Endothelial cell (in vitro differentiated cells): ENCODE measurements around the gene SLAMF1. TPM values are rescaled to one million over a fixed set of nuclear protein-coding genes. Genes with fewer than 3 reads are reported as not detected.

Experiments used
- DNase-seq: peaks from one replicate; pipeline ENCODE4 v3.0.0; 2021; ENCODE audit warnings: low spot score
- H3K27ac Mint-ChIP-seq: one replicate; pipeline ENCODE4 v1.8.0; 2021; ENCODE audit warnings: mixed read lengths, inconsistent platforms; ENCODE audit not compliant: unreplicated experiment
- H3K27me3 Mint-ChIP-seq: one replicate; pipeline ENCODE4 v1.8.0; 2021; ENCODE audit warnings: mild to moderate bottlenecking, moderate library complexity, mixed read lengths, inconsistent platforms; ENCODE audit not compliant: unreplicated experiment
- H3K36me3 Mint-ChIP-seq: one replicate; pipeline ENCODE4 v1.8.0; 2021; ENCODE audit warnings: mild to moderate bottlenecking, low read depth, mixed read lengths, inconsistent platforms; ENCODE audit not compliant: unreplicated experiment
- H3K4me1 Mint-ChIP-seq: one replicate; pipeline ENCODE4 v1.8.0; 2021; ENCODE audit warnings: mild to moderate bottlenecking, mixed read lengths, inconsistent platforms; ENCODE audit not compliant: unreplicated experiment
- H3K4me3 Mint-ChIP-seq: one replicate; pipeline ENCODE4 v1.8.0; 2021; ENCODE audit warnings: mild to moderate bottlenecking, mixed read lengths, inconsistent platforms; ENCODE audit not compliant: unreplicated experiment
- H3K9me3 Mint-ChIP-seq: one replicate; pipeline ENCODE4 v1.8.0; 2021; ENCODE audit warnings: mixed read lengths, inconsistent platforms; ENCODE audit not compliant: unreplicated experiment
- total RNA-seq: library from RNA; stranded (reverse); fragmentation: NEBNext Ultra II Directional; extraction: Animal tissue kit (Norgen Biotek cat#: 25700); gene quantifications from one replicate; pipeline ENCODE4 v1.2.1, GENCODE V29; 2021; ENCODE audit not compliant: unreplicated experiment
- TF ChIP-seq, protein P1 (sequence below): fragments of 200-600 bp; sonication (generic); IDR thresholded peaks from one replicate; pipeline ENCODE4 v1.5.0; 2021; ENCODE audit warnings: antibody characterized with exemption; ENCODE audit not compliant: unreplicated experiment

Gene SLAMF1
- total RNA-seq, 1 donor from 2014 or later, result not detected

- Mint-ChIP-seq H3K9me3 (no peaks in the 10 kb centered on the region), H3K4me1 (peaks cover 11% of the 10 kb centered on the region), H3K36me3 (no peaks in the 10 kb centered on the region), H3K27me3 (peaks cover 3% of the 10 kb centered on the region), H3K4me3 (no peak overlapping the region), H3K27ac (no peak overlapping the region)
- TF ChIP-seq, protein P1, sequence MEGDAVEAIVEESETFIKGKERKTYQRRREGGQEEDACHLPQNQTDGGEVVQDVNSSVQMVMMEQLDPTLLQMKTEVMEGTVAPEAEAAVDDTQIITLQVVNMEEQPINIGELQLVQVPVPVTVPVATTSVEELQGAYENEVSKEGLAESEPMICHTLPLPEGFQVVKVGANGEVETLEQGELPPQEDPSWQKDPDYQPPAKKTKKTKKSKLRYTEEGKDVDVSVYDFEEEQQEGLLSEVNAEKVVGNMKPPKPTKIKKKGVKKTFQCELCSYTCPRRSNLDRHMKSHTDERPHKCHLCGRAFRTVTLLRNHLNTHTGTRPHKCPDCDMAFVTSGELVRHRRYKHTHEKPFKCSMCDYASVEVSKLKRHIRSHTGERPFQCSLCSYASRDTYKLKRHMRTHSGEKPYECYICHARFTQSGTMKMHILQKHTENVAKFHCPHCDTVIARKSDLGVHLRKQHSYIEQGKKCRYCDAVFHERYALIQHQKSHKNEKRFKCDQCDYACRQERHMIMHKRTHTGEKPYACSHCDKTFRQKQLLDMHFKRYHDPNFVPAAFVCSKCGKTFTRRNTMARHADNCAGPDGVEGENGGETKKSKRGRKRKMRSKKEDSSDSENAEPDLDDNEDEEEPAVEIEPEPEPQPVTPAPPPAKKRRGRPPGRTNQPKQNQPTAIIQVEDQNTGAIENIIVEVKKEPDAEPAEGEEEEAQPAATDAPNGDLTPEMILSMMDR, result no peak
- no peak for DNase-seq
Observed at GRCh38 chr1:160612613-160613218, 34.1 kb downstream of the SLAMF1 start.

GRCh38 chr1:160610569-160611242 lies 36.1 kb downstream of the SLAMF1 start:
- TF ChIP-seq, protein P1, result no peak
- H3K27ac Mint-ChIP-seq, result no peak overlapping the region
- peaks cover 26% of the 10 kb centered on the region for H3K4me1 Mint-ChIP-seq
- no peak overlapping the region for H3K4me3 Mint-ChIP-seq
- H3K9me3 Mint-ChIP-seq, result no peaks in the 10 kb centered on the region
- H3K27me3 Mint-ChIP-seq, result peaks cover 3% of the 10 kb centered on the region
- DNase-seq, result no peak
- H3K36me3 Mint-ChIP-seq, result no peaks in the 10 kb centered on the region

- peaks cover 3% of the 10 kb centered on the region for H3K27me3 Mint-ChIP-seq
- H3K27ac Mint-ChIP-seq, result no peak overlapping the region
- H3K9me3 Mint-ChIP-seq, result no peaks in the 10 kb centered on the region
- TF ChIP-seq, protein P1, result no peak
- no peak for DNase-seq
- no peaks in the 10 kb centered on the region for H3K36me3 Mint-ChIP-seq
- peaks cover 29% of the 10 kb centered on the region for H3K4me1 Mint-ChIP-seq
- H3K4me3 Mint-ChIP-seq, result no peak overlapping the region
Observed at GRCh38 chr1:160608941-160609340, 37.9 kb downstream of the SLAMF1 start.

- no peaks in the 10 kb centered on the region for H3K9me3 Mint-ChIP-seq
- TF ChIP-seq, protein P1, result no peak
- H3K36me3 Mint-ChIP-seq, result no peaks in the 10 kb centered on the region
- H3K4me1 Mint-ChIP-seq, result peaks cover 29% of the 10 kb centered on the region
- DNase-seq, result no peak
- peaks cover 3% of the 10 kb centered on the region for H3K27me3 Mint-ChIP-seq
- no peak overlapping the region for H3K4me3 Mint-ChIP-seq
- no peak overlapping the region for H3K27ac Mint-ChIP-seq
Observed at GRCh38 chr1:160608514-160608913, 38.3 kb downstream of the SLAMF1 start.

DNA sequence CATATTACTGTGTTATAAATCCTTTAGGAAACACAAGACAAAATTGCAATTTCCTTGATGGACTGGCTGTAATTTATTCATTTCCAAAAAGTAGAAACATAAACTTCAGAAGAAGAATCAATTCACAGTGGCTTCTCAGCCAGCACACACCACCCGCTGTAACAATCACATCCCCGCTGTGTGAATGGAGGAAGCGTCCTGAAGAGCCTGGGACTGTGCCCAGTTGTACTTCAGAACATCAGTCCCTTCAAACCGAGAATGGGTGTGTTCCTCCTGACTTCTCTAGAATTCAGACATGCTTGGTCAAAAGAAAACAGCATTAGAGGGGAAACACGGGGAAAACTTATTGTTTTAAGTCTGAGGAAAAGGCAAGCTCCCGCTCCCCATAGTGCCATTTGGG lies 38.8 kb downstream of the SLAMF1 start:
- no peak overlapping the region for H3K4me3 Mint-ChIP-seq
- H3K36me3 Mint-ChIP-seq, result no peaks in the 10 kb centered on the region
- no peak for DNase-seq
- peaks cover 2% of the 10 kb centered on the region for H3K27me3 Mint-ChIP-seq
- peaks cover 29% of the 10 kb centered on the region for H3K4me1 Mint-ChIP-seq
- no peaks in the 10 kb centered on the region for H3K9me3 Mint-ChIP-seq
- H3K27ac Mint-ChIP-seq, result no peak overlapping the region
- TF ChIP-seq, protein P1, result no peak
